ENCODE data around the gene FBXO40. TPM values are rescaled to one million over a fixed set of nuclear protein-coding genes. Genes with fewer than 3 reads are reported as not detected.

The FBXO40 gene
- total RNA-seq, 1 experiment from 2014 or later, result not detected

DNA sequence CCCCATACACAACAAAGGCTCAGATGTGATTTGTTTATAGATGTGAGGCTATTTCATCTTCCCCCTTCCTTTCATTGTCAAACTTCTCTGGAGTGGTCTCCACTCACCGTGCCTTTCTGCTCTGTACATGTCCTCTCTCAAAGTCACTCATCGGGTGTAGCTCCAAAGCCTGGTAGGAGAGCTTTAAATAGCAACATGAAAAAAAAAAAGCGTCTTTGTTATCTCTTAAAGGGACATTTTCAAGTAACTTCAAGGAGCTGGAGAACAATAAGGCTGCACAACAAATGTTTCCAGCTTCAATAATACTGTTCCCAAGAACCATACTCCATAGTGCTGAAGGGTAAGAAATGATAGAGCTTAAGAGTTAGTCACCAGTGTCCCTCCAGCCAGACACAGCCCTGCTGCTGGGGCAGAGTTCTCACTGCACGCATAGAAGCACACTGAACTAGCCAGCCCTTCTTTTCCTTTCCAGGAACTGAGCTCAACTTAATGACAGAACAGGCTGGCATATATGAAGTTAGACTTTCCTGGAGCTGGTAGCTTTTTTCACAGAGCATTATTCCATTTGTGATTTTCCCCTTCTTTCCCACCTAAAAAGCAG is 8.1 kb downstream of the FBXO40 start:
- H3K27me3 ChIP-seq (ENCODE audit: low read length), result no peaks in the 10 kb centered on the region
- no peaks in the 10 kb centered on the region for H3K4me1 ChIP-seq (ENCODE audit: insufficient read depth, low read length)
- intact Hi-C loops (cut with micrococcal nuclease), result no loop called here
- H3F3A ChIP-seq (ENCODE audit: low read length, unreplicated experiment), result no peaks in the 10 kb centered on the region
- no peak overlapping the region for H3K4me2 ChIP-seq (ENCODE audit: low read length)
- H2AFZ ChIP-seq (ENCODE audit: low read length), result no peak overlapping the region
- TF ChIP-seq EZH2phosphoT487 (IDR thresholded peaks at IDR 0.05; ENCODE audit: borderline replicate concordance, low read length) (no peak), EZH2 (IDR thresholded peaks at IDR 0.05; ENCODE audit: low read length, unreplicated experiment) (no peak), CTCF (conservative IDR thresholded peaks at IDR 0.05; ENCODE audit: low read depth, low read length) (no peak)
- H3K4me3 ChIP-seq (ENCODE audit: low read length), result no peak overlapping the region
- H3K9ac ChIP-seq (ENCODE audit: low read length), result no peak overlapping the region
- POLR2A ChIA-PET (ENCODE audit: unreplicated experiment), result no interaction called here
- H4K20me1 ChIP-seq (ENCODE audit: low read length), result no peaks in the 10 kb centered on the region
- H3K36me3 ChIP-seq (ENCODE audit: low read depth, low read length), result no peaks in the 10 kb centered on the region
- DNase-seq, result no peak
- CTCF ChIA-PET, result no interaction called here
- H3K9me2 ChIP-seq (replicated peaks; ENCODE audit: low read length), result no peaks in the 10 kb centered on the region
- no peaks in the 10 kb centered on the region for H3K79me2 ChIP-seq (ENCODE audit: low read length)
- H3K27ac ChIP-seq (ENCODE audit: low read length), result no peak overlapping the region
- BruUV-seq (replicated peaks), result no TSS peak
- no peak for ATAC-seq
- H3K9me3 ChIP-seq (ENCODE audit: low read length), result no peaks in the 10 kb centered on the region

- H3K4me1 ChIP-seq (ENCODE audit: insufficient read depth, low read length), result no peaks in the 10 kb centered on the region
- no peak for DNase-seq
- BruUV-seq (replicated peaks), result no TSS peak
- H3K27me3 ChIP-seq (ENCODE audit: low read length), result no peaks in the 10 kb centered on the region
- intact Hi-C loops (cut with micrococcal nuclease), result no loop called here
- no peak overlapping the region for H3K4me2 ChIP-seq (ENCODE audit: low read length)
- no peak overlapping the region for H3K4me3 ChIP-seq (ENCODE audit: low read length)
- H3F3A ChIP-seq (ENCODE audit: low read length, unreplicated experiment), result no peaks in the 10 kb centered on the region
- no peaks in the 10 kb centered on the region for H3K79me2 ChIP-seq (ENCODE audit: low read length)
- H2AFZ ChIP-seq (ENCODE audit: low read length), result no peak overlapping the region
- no peaks in the 10 kb centered on the region for H4K20me1 ChIP-seq (ENCODE audit: low read length)
- H3K9me3 ChIP-seq (ENCODE audit: low read length), result no peaks in the 10 kb centered on the region
- no peaks in the 10 kb centered on the region for H3K9me2 ChIP-seq (replicated peaks; ENCODE audit: low read length)
- no peak for TF ChIP-seq CTCF (conservative IDR thresholded peaks at IDR 0.05; ENCODE audit: low read depth, low read length)
- TF ChIP-seq EZH2phosphoT487 (IDR thresholded peaks at IDR 0.05; ENCODE audit: borderline replicate concordance, low read length), result no peak
- TF ChIP-seq EZH2 (IDR thresholded peaks at IDR 0.05; ENCODE audit: low read length, unreplicated experiment), result no peak
- H3K36me3 ChIP-seq (ENCODE audit: low read depth, low read length), result no peaks in the 10 kb centered on the region
- ATAC-seq, result no peak
- no peak overlapping the region for H3K9ac ChIP-seq (ENCODE audit: low read length)
- ChIA-PET CTCF (no interaction called here), POLR2A (ENCODE audit: unreplicated experiment) (no interaction called here)
- H3K27ac ChIP-seq (ENCODE audit: low read length), result no peak overlapping the region
Measured at GRCh38 chr3:121604759-121605158, 11.6 kb downstream of the FBXO40 start.

GRCh38 chr3:121606106-121606505 is 12.9 kb downstream of the FBXO40 start:
- POLR2A ChIA-PET (ENCODE audit: unreplicated experiment), result interaction anchor here (0.5 kb wide), 1 partner anchor 88 kb away, joined by 4 read pairs; no protein-coding TSS in a partner anchor
- Histone ChIP-seq H3K4me3 (ENCODE audit: low read length) (no peak overlapping the region), H3K27ac (ENCODE audit: low read length) (no peak overlapping the region), H3K4me1 (ENCODE audit: insufficient read depth, low read length) (no peaks in the 10 kb centered on the region), H2AFZ (ENCODE audit: low read length) (no peak overlapping the region), H3K9ac (ENCODE audit: low read length) (no peak overlapping the region), H3K36me3 (ENCODE audit: low read depth, low read length) (no peaks in the 10 kb centered on the region), H3K4me2 (ENCODE audit: low read length) (no peak overlapping the region), H3K79me2 (ENCODE audit: low read length) (no peaks in the 10 kb centered on the region), H3F3A (ENCODE audit: low read length, unreplicated experiment) (no peaks in the 10 kb centered on the region), H4K20me1 (ENCODE audit: low read length) (no peaks in the 10 kb centered on the region), H3K9me3 (ENCODE audit: low read length) (no peaks in the 10 kb centered on the region), H3K27me3 (ENCODE audit: low read length) (no peaks in the 10 kb centered on the region), H3K9me2 (replicated peaks; ENCODE audit: low read length) (no peaks in the 10 kb centered on the region)
- TF ChIP-seq EZH2 (IDR thresholded peaks at IDR 0.05; ENCODE audit: low read length, unreplicated experiment) (no peak), CTCF (conservative IDR thresholded peaks at IDR 0.05; ENCODE audit: low read depth, low read length) (no peak), EZH2phosphoT487 (IDR thresholded peaks at IDR 0.05; ENCODE audit: borderline replicate concordance, low read length) (no peak)
- no peak for ATAC-seq
- CTCF ChIA-PET, result no interaction called here
- no TSS peak for BruUV-seq (replicated peaks)
- DNase-seq, result no peak
- intact Hi-C loops (cut with micrococcal nuclease), result no loop called here

Measured in PC-3 (cell line).